NCI-H524 treated with DMSO at 0.1 percent for 48 hours (cell line): ENCODE measurements around the gene KRTAP10-3.

Experiments used
- DNase-seq: peaks from one replicate; lab custom pipeline; 2025; lab: John Stamatoyannopoulos, UW

Gene KRTAP10-3

GRCh38 chr21:44547656-44548331 is 10.8 kb downstream of the KRTAP10-3 start:
- DNase-seq: no peak

GRCh38 chr21:44544566-44544965 is 14.0 kb downstream of the KRTAP10-3 start:
- DNase-seq: no peak

GRCh38 chr21:44542716-44543115 is 15.9 kb downstream of the KRTAP10-3 start:
- DNase-seq: no peak

GRCh38 chr21:44540741-44541288 is 17.8 kb downstream of the KRTAP10-3 start:
- no peak for DNase-seq

GRCh38 chr21:44539991-44540666 is 18.5 kb downstream of the KRTAP10-3 start, which contains the start of gene KRTAP10-1:
Gene KRTAP10-1 (minus strand): TSS chr21:44540195. CDS start chr21:44540150, 45 bp downstream.
- DNase-seq: no peak

GRCh38 chr21:44539046-44539445 is 19.5 kb downstream of the KRTAP10-3 start:
- no peak for DNase-seq

- DNase-seq: no peak
Measured at GRCh38 chr21:44537930-44538911, 20.4 kb downstream of the KRTAP10-3 start.

- DNase-seq: no peak
Measured at GRCh38 chr21:44535963-44536362, 22.6 kb downstream of the KRTAP10-3 start.

GRCh38 chr21:44534688-44535087 is 23.9 kb downstream of the KRTAP10-3 start:
- no peak for DNase-seq

GRCh38 chr21:44533891-44534627 is 24.5 kb downstream of the KRTAP10-3 start:
- no peak for DNase-seq

- DNase-seq: no peak
Measured at GRCh38 chr21:44533121-44533890, 25.3 kb downstream of the KRTAP10-3 start.

GRCh38 chr21:44532712-44533111 is 25.9 kb downstream of the KRTAP10-3 start:
- DNase-seq: no peak

- peak; percentile 48 for DNase-seq
Measured at GRCh38 chr21:44531606-44532564, 26.7 kb downstream of the KRTAP10-3 start.

- DNase-seq: no peak
Measured at GRCh38 chr21:44530903-44531605, 27.5 kb downstream of the KRTAP10-3 start.

- DNase-seq: peak; percentile 18
Measured at GRCh38 chr21:44530221-44530902, 28.2 kb downstream of the KRTAP10-3 start.

- DNase-seq: no peak
Measured at GRCh38 chr21:44529503-44530125, 29.0 kb downstream of the KRTAP10-3 start.

- DNase-seq: no peak
Measured at GRCh38 chr21:44529011-44529421, 29.6 kb downstream of the KRTAP10-3 start.

- DNase-seq: no peak
Measured at GRCh38 chr21:44528634-44528995, 30.0 kb downstream of the KRTAP10-3 start.
